Body of pancreas (tissue), 4 donors: ENCODE measurements around the gene CENPM. TPM values are rescaled to one million over a fixed set of nuclear protein-coding genes. Genes with fewer than 3 reads are reported as not detected.

Source experiments
- ATAC-seq: fragments of 150-250 bp; one replicate; pipeline ENCODE4 v1.9.1; 2016
- DNase-seq, 4 donors: peaks; one replicate each; pipeline ENCODE4 v3.0.0-alpha.2; 2019
- H3K27ac ChIP-seq, 4 donors: fragments of 200-600 bp; sonication (generic); 1 replicate in 3 of 4; 2 replicates in 1 of 4; pipeline versions ENCODE4 v1.5.1 to v1.6.1; 2016 to 2019; ENCODE audit warnings: mild to moderate bottlenecking in 1 of 4, mixed read lengths in 1 of 4, moderate library complexity in 1 of 4
- H3K27me3 ChIP-seq, 2 donors: fragments of 200-600 bp; sonication (generic); one replicate each; pipeline ENCODE4 v1.6.0; 2016; ENCODE audit warnings: mild to moderate bottlenecking in 1 of 2
- H3K36me3 ChIP-seq, 2 donors: fragments of 200-600 bp; sonication (generic); replicated peaks in 1 of 2; 2 replicates each; pipeline ENCODE4 v1.5.1; 2016; ENCODE audit warnings: low read depth in 2 of 2; ENCODE audit not compliant: insufficient read depth in 1 of 2
- H3K4me1 ChIP-seq: fragments of 200-600 bp; sonication (generic); one replicate; pipeline ENCODE4 v1.6.0; 2016
- H3K4me3 ChIP-seq, 2 donors: fragments of 200-600 bp; sonication (generic); 1 replicate in 1 of 2; 2 replicates in 1 of 2; pipeline ENCODE4 v1.5.1; 2016 to 2019
- H3K9me3 ChIP-seq, 3 donors: fragments of 200-600 bp; sonication (generic); 1 replicate in 2 of 3; 2 replicates in 1 of 3; pipeline ENCODE4 v1.5.1; 2016
- CTCF ChIP-seq, 7 experiments: fragments of 450-650 bp in 4 of 7; fragments of 200-600 bp in 3 of 7; sonication (generic) in 3 of 7; IDR thresholded peaks; one replicate each; pipeline ENCODE4 v1.5.1; 2016 to 2019; ENCODE audit warnings: antibody characterized with exemption in 7 of 7
- POLR2A ChIP-seq, 3 donors: fragments of 450-650 bp; IDR thresholded peaks; one replicate each; pipeline ENCODE4 v1.6.1; 2016; ENCODE audit warnings: antibody characterized with exemption in 3 of 3, mild to moderate bottlenecking in 2 of 3
- WGBS, 2 donors: methylation state at CpG; one replicate each; pipeline ENCODE4 v1.1.5; 2017; 5-methylcytosine and 5-hydroxymethylcytosine counted together
- intact Hi-C: fragments of 100-400 bp; cut with DNase I; formaldehyde crosslinking; loops from one replicate; pipeline ENCODE4 v1.15.1; 2023
- total RNA-seq, 2 donors: library from RNA; depleted of rRNA; stranded (reverse); fragments of >200 nt; gene quantifications; one replicate each; pipeline ENCODE4 v1.1.0, GENCODE V29; 2016

CENPM gene
- total RNA-seq, 2 donors from 2014 or later, result not detected

- ATAC-seq (no peak), DNase-seq (no peak)
- TF ChIP-seq POLR2A (IDR thresholded peaks at IDR 0.05), result no peak
- Histone ChIP-seq H3K27ac (no peak overlapping the region), H3K36me3 (no peaks in the 10 kb centered on the region), H3K4me3 (no peak overlapping the region), H3K4me1 (no peaks in the 10 kb centered on the region), H3K27me3 (no peaks in the 10 kb centered on the region), H3K9me3 (no peaks in the 10 kb centered on the region)
- intact Hi-C loops, result loop anchor here (5.0 kb wide), 1 partner anchor 188 kb away; no protein-coding TSS in a partner anchor
- 92 to 95% methylated on average over 9 of the region's 9 CpGs for WGBS, 2 donors
Measured at GRCh38 chr22:41935509-41935908, 11.4 kb downstream of the CENPM start.

GRCh38 chr22:41935015-41935351 is 12.0 kb downstream of the CENPM start:
- intact Hi-C loops, result loop anchor here (5.0 kb wide), 1 partner anchor 188 kb away; no protein-coding TSS in a partner anchor
- Histone ChIP-seq H3K27me3 (no peaks in the 10 kb centered on the region), H3K4me3 (no peak overlapping the region), H3K4me1 (no peaks in the 10 kb centered on the region), H3K9me3 (no peaks in the 10 kb centered on the region), H3K36me3 (no peaks in the 10 kb centered on the region), H3K27ac (no peak overlapping the region)
- DNase-seq, result no peak
- WGBS, 2 donors, result 85 to 100% methylated on average over 3 to 4 of the region's 4 CpGs
- no peak for ATAC-seq
- TF ChIP-seq POLR2A (IDR thresholded peaks at IDR 0.05), result no peak
- TF ChIP-seq CTCF (IDR thresholded peaks at IDR 0.05), result no peak

- WGBS, 2 donors, result 91 to 95% methylated on average over 6 to 17 of the region's 17 CpGs
- H3K27me3 ChIP-seq, result no peaks in the 10 kb centered on the region
- no peak for DNase-seq
Measured at GRCh38 chr22:41934284-41935014, 12.5 kb downstream of the CENPM start.

GRCh38 chr22:41933411-41934177 is 13.4 kb downstream of the CENPM start:
- Histone ChIP-seq H3K4me3 (no peak overlapping the region), H3K36me3 (no peaks in the 10 kb centered on the region), H3K27me3 (no peaks in the 10 kb centered on the region), H3K27ac (no peak overlapping the region), H3K9me3 (no peaks in the 10 kb centered on the region), H3K4me1 (no peaks in the 10 kb centered on the region)
- no peak for DNase-seq
- 53 to 84% methylated on average over 2 to 16 of the region's 16 CpGs for WGBS, 2 donors
- intact Hi-C loops, result no loop called here
- ATAC-seq, result no peak
- no peak for TF ChIP-seq CTCF (IDR thresholded peaks at IDR 0.05)
- TF ChIP-seq POLR2A (IDR thresholded peaks at IDR 0.05), result no peak

More at GRCh38 chr22:41934284-41935014, 12.5 kb downstream of the CENPM start:
- no peaks in the 10 kb centered on the region for H3K4me1 ChIP-seq
- no peak overlapping the region for H3K4me3 ChIP-seq
- no peaks in the 10 kb centered on the region for H3K9me3 ChIP-seq
- no peak for ATAC-seq
- intact Hi-C loops, result loop anchor here (5.0 kb wide), 1 partner anchor 187 kb away; no protein-coding TSS in a partner anchor
- no peaks in the 10 kb centered on the region for H3K36me3 ChIP-seq
- H3K27ac ChIP-seq, result no peak overlapping the region
- TF ChIP-seq CTCF (IDR thresholded peaks at IDR 0.05), result no peak
- TF ChIP-seq POLR2A (IDR thresholded peaks at IDR 0.05), result no peak

GRCh38 chr22:41932353-41932752 is 14.6 kb downstream of the CENPM start:
- 93 to 95% methylated on average over 3 to 12 of the region's 12 CpGs for WGBS, 2 donors
- ATAC-seq (no peak), DNase-seq (no peak)
- Histone ChIP-seq H3K4me3 (no peak overlapping the region), H3K27ac (no peak overlapping the region), H3K36me3 (no peaks in the 10 kb centered on the region), H3K9me3 (no peaks in the 10 kb centered on the region), H3K27me3 (no peaks in the 10 kb centered on the region), H3K4me1 (no peaks in the 10 kb centered on the region)
- intact Hi-C loops, result no loop called here
- TF ChIP-seq CTCF (IDR thresholded peaks at IDR 0.05) (no peak), POLR2A (IDR thresholded peaks at IDR 0.05) (no peak)
